Activated CD4-positive, alpha-beta memory T cell treated with anti-CD3 and anti-CD28 coated beads for 36 hours (primary cell): ENCODE data around the gene GRAMD2A. TPM values are rescaled to one million over a fixed set of nuclear protein-coding genes. Genes with fewer than 3 reads are reported as not detected.

Experiments
- total RNA-seq, 2 experiments: library from RNA; stranded (reverse); gene quantifications; one replicate each; pipeline ENCODE4 v1.2.3, GENCODE V29; 2021

GRAMD2A gene
- total RNA-seq, 2 experiments from 2014 or later: not detected

Other genes starting within 250 kb of the GRAMD2A start
- gene MYO9A, start 79.6 kb downstream of the GRAMD2A start, total RNA-seq: 10 to 100 TPM; 18.3 to 20.2 TPM
- gene SENP8, start 79.4 kb downstream of the GRAMD2A start, total RNA-seq: 1 to 10 TPM; 2.5 TPM
- gene PKM, start 33.4 kb upstream of the GRAMD2A start, total RNA-seq: 1,000 to 10,000 TPM; 2,032 to 2,053 TPM
- 10 to 100 TPM; 42.8 to 44.5 TPM for gene PARP6, start 74.8 kb upstream of the GRAMD2A start, total RNA-seq
- under 1 TPM; 0.19 TPM for gene CELF6, start 122.4 kb upstream of the GRAMD2A start, total RNA-seq
- gene HEXA, start 178.2 kb upstream of the GRAMD2A start, total RNA-seq: 10 to 100 TPM; 57.5 to 59.8 TPM
- gene TMEM202, start 200.5 kb upstream of the GRAMD2A start, total RNA-seq: not detected